GM18498 (cell line): ENCODE measurements around the gene TRIM65.
"Not testable (repeated sequence)": the region's sequence is repeated elsewhere in the genome, so short reads cannot be mapped to it uniquely, and the experiment has no call there.

Experiments
- ATAC-seq: cut with Tn5 transposase; IDR thresholded peaks from one replicate; pipeline ENCODE4 v1.9.1; 2021; ENCODE audit warnings: mild to moderate bottlenecking, moderate library complexity; ENCODE audit not compliant: unreplicated experiment

TRIM65 gene

GRCh38 chr17:75876190-75876937 is 20.4 kb downstream of the TRIM65 start:
- ATAC-seq: peak; percentile 39

GRCh38 chr17:75875940-75876189 is 20.9 kb downstream of the TRIM65 start:
- peak; percentile 21 for ATAC-seq

DNA sequence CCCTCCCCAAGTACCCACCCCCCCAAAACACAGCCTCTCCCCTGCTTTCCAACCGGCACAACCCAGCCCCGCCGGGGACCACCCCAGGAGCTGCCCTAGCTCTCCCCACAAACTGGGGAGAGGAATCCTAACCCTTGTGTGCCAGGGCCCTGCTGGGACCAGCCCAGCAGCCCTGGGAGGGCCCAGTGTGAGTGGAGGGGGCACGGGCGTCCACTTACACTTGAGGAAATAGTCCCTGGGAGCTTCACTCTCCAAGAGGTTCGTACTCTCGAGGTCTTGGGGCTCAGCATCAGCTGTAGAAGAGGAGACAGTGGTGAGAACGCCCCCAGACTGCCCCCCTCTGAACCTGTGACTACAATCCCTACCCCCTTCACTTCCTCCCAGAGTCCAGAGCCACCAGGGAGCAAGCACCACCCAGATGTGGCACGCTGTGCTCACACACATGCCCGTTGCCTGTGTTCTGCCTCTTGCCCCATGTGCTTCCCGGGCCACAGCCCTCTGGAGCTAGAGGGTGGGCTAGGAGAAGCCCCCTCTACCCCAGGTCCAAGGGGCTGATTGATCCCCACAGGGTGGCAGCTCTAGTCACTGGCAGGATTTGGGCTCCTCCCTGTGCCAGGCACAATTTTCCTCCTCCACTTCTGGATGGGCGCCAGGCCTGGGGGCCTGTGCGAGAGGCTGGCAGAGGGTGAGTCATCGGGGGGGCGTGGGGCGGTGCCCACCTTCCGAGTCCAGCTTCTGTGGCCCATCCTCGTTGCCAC is 21.4 kb downstream of the TRIM65 start:
- no peak for ATAC-seq

GRCh38 chr17:75874323-75875181 is 22.2 kb downstream of the TRIM65 start:
- no peak for ATAC-seq

- ATAC-seq: no peak
Measured at GRCh38 chr17:75873587-75874322, 23.0 kb downstream of the TRIM65 start.

- no peak for ATAC-seq
Measured at GRCh38 chr17:75872434-75873351, 24.1 kb downstream of the TRIM65 start.

DNA sequence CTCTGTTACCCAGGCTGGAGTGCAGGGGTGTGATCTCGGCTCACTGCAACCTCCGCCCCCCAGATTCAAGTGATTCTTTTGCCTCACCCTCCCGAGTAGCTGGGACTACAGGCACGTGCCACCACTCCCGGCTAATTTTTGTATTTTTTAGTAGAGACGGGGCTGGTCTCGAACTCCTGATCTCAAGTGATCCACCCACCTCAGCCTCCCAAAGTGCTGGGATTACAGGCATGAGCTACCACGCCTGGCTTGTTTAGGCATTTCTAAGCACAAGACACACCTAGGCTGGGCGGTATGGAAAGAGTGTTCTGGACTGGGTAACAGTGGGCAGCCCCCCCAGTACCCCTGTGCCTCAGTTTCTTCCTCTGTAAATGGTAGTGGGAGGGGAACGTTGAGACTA is 26.5 kb downstream of the TRIM65 start:
- not testable (repeated sequence) for ATAC-seq

- ATAC-seq: no peak
Measured at GRCh38 chr17:75869282-75870141, 27.2 kb downstream of the TRIM65 start.

GRCh38 chr17:75868730-75869281 is 27.9 kb downstream of the TRIM65 start:
- ATAC-seq: not testable (repeated sequence)

GRCh38 chr17:75865404-75866188 is 31.2 kb downstream of the TRIM65 start:
- ATAC-seq: not testable (repeated sequence)

DNA sequence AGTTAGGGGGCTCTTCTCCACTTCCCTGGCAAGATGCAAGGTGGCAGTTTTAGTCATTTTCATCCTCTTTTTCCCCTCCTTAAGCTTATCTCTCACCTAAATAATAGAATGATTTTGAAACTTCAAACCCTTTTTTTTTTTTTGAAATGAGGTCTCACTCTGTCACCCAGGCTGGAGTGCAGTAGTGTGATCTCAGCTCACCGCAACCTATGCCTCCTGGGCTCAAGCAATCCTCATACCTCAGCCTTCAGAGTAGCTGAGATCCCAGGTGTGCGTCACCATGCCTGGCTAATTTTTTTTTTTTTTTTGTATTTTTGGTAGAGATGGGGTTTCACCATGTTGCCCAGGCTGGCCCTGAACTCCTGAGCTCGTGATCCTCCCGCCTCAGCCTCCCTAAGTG is 31.9 kb downstream of the TRIM65 start:
- peak; percentile 23 for ATAC-seq

DNA sequence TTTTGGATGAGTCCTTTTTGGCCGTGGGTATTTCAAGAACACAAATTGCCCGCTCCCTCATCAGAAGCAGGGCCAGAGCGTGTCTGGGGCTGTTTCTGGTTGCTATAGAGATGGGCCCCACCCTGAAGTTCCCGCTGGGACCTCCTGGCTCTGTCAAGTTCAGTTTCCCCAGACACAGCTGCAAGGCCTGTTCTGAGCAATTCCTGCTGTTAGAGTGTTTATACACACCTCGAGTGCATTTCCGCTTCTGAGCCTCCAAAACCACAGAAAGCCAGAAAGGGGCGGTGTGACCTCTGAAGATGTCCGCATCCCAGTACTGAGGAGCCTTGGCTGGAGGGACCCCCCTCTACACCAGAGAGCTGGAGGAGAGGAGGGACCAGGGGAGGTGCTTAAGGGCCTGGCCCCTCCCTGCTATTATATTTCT is 32.3 kb downstream of the TRIM65 start:
- ATAC-seq: peak; percentile 78

GRCh38 chr17:75861927-75862317 is 34.8 kb downstream of the TRIM65 start:
- ATAC-seq: no peak

DNA sequence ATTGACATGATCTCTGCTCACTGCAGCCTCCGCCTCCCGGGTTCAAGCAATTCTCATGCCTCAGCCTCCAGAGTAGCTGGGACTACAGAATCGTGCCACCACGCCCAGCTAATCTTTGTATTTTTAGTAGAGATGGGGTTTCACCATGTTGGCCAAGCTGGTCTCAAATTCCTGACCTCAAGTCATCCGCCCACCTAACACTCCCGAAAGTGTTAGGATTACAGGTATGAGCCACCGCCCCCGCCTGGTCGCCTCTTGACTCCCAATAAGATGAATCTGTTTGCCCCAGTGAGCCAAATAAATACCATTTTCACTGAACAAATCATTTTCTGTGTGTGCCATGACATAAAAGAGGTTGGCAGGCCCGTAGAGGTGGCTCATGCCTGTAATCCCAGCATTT is 37.4 kb downstream of the TRIM65 start:
- not testable (repeated sequence) for ATAC-seq

- ATAC-seq: no peak
Measured at GRCh38 chr17:75856062-75856756, 40.5 kb downstream of the TRIM65 start.

GRCh38 chr17:75855310-75856061 is 41.3 kb downstream of the TRIM65 start, which contains the start of gene WBP2:
WBP2 (minus strand) TSS chr17:75855335; CDS start chr17:75855297, 38 bp downstream.
- peak; percentile 89 for ATAC-seq
